COR-L47 (cell line): ENCODE data around the gene ANKDD1B.

Source experiments
- DNase-seq: peaks from one replicate; lab custom pipeline; 2025; lab: John Stamatoyannopoulos, UW

ANKDD1B gene

GRCh38 chr5:75616971-75617621 is 5.8 kb downstream of the ANKDD1B start:
- no peak for DNase-seq

- no peak for DNase-seq
Measured at GRCh38 chr5:75617736-75618352, 6.6 kb downstream of the ANKDD1B start.

- no peak for DNase-seq
Measured at GRCh38 chr5:75620184-75620959, 9.1 kb downstream of the ANKDD1B start.

- no peak for DNase-seq
Measured at GRCh38 chr5:75622564-75622963, 11.3 kb downstream of the ANKDD1B start.

- DNase-seq, result no peak
Measured at GRCh38 chr5:75623846-75624245, 12.6 kb downstream of the ANKDD1B start.

GRCh38 chr5:75626959-75627358 is 15.7 kb downstream of the ANKDD1B start:
- no peak for DNase-seq

GRCh38 chr5:75627801-75628200 is 16.5 kb downstream of the ANKDD1B start:
- DNase-seq, result no peak

- no peak for DNase-seq
Measured at GRCh38 chr5:75630875-75631274, 19.6 kb downstream of the ANKDD1B start.

GRCh38 chr5:75632321-75632720 is 21.1 kb downstream of the ANKDD1B start:
- DNase-seq, result no peak

- DNase-seq, result no peak
Measured at GRCh38 chr5:75637949-75638348, 26.7 kb downstream of the ANKDD1B start.

GRCh38 chr5:75639535-75640311 is 28.5 kb downstream of the ANKDD1B start:
- DNase-seq, result no peak

- no peak for DNase-seq
Measured at GRCh38 chr5:75640395-75640794, 29.1 kb downstream of the ANKDD1B start.

GRCh38 chr5:75640826-75641225 is 29.6 kb downstream of the ANKDD1B start:
- no peak for DNase-seq

- DNase-seq, result no peak
Measured at GRCh38 chr5:75648712-75649111, 37.5 kb downstream of the ANKDD1B start.

GRCh38 chr5:75651575-75652238 is 40.5 kb downstream of the ANKDD1B start:
- no peak for DNase-seq

GRCh38 chr5:75653521-75653920 is 42.3 kb downstream of the ANKDD1B start:
- DNase-seq, result no peak

- no peak for DNase-seq
Measured at GRCh38 chr5:75654693-75655295, 43.5 kb downstream of the ANKDD1B start.

GRCh38 chr5:75656311-75657003 is 45.2 kb downstream of the ANKDD1B start:
- no peak for DNase-seq

- DNase-seq, result no peak
Measured at GRCh38 chr5:75659791-75660450, 48.7 kb downstream of the ANKDD1B start.
